H1 (cell line): ENCODE data around the gene CWC15.

Experiments
- ATF3 ChIP-seq: IDR thresholded peaks from 2 replicates; pipeline ENCODE4 v1.6.1; 2011; ENCODE audit warnings: low read depth, mild to moderate bottlenecking, low read length; ENCODE audit not compliant: insufficient read depth
- CTCF ChIP-seq, 3 experiments: IDR thresholded peaks; 1 replicate in 2 of 3; 2 replicates in 1 of 3; pipeline versions ENCODE4 v1.5.1 to v1.6.1; 2011; ENCODE audit warnings: low read length in 3 of 3, mild to moderate bottlenecking in 3 of 3, inconsistent platforms in 2 of 3, low read depth in 1 of 3, moderate library complexity in 1 of 3; ENCODE audit not compliant: insufficient read depth in 1 of 3; ENCODE audit errors: control extremely low read depth in 1 of 3
- POLR2AphosphoS5 ChIP-seq: IDR thresholded peaks from 2 replicates; pipeline ENCODE4 v1.6.1; 2011; ENCODE audit warnings: low read depth, low read length
- RAD21 ChIP-seq, 2 experiments: IDR thresholded peaks in 1 of 2; conservative IDR thresholded peaks in 1 of 2; 2 replicates each; pipeline ENCODE4 v1.6.1; 2011; ENCODE audit warnings: low read depth in 2 of 2, low read length in 2 of 2, improper control_type of control experiment in 1 of 2, inconsistent platforms in 1 of 2, mild to moderate bottlenecking in 1 of 2, moderate library complexity in 1 of 2
- SIN3A ChIP-seq, 2 experiments: IDR thresholded peaks in 1 of 2; conservative IDR thresholded peaks in 1 of 2; 2 replicates each; pipeline ENCODE4 v1.6.1; 2011 to 2012; ENCODE audit warnings: low read length in 2 of 2, improper control_type of control experiment in 1 of 2, low read depth in 1 of 2, mild to moderate bottlenecking in 1 of 2
- TAF1 ChIP-seq: IDR thresholded peaks from 2 replicates; pipeline ENCODE4 v1.6.1; 2011; ENCODE audit warnings: mild to moderate bottlenecking, low read depth, low read length
- USF2 ChIP-seq: IDR thresholded peaks from 2 replicates; pipeline ENCODE4 v1.6.1; 2011; ENCODE audit warnings: low read length, improper control_type of control experiment

GRCh38 chr11:94993400-94993943 is 20.1 kb upstream of the CWC15 start:
- TF ChIP-seq TAF1, result no peak
- TF ChIP-seq POLR2AphosphoS5, result no peak
- no peak for TF ChIP-seq ATF3
- no peak for TF ChIP-seq SIN3A (conservative IDR thresholded peaks at IDR 0.05 in 1 of 2, IDR thresholded peaks at IDR 0.05 in 1 of 2; ENCODE audit: low read depth in 1 of 2, low read length in 2 of 2)
- no peak for TF ChIP-seq CTCF (IDR thresholded peaks at IDR 0.05; ENCODE audit: control extremely low read depth in 1 of 3, insufficient read depth in 1 of 3, low read depth in 1 of 3, low read length in 3 of 3)
- no peak for TF ChIP-seq RAD21 (IDR thresholded peaks at IDR 0.05 in 1 of 2, conservative IDR thresholded peaks at IDR 0.05 in 1 of 2; ENCODE audit: low read depth in 2 of 2, low read length in 2 of 2)
- TF ChIP-seq USF2, result no peak
